Keratinocyte (primary cell): ENCODE data around the gene VPS8.

ENCODE experiments used
- CTCF ChIP-seq, 3 experiments: IDR thresholded peaks in 1 of 3; conservative IDR thresholded peaks in 1 of 3; optimal IDR thresholded peaks in 1 of 3; 2 replicates in 2 of 3; 3 replicates in 1 of 3; pipeline versions ENCODE3 to v1.5.1; 2011; ENCODE audit warnings: low read length in 3 of 3, mild to moderate bottlenecking in 3 of 3, moderate library complexity in 2 of 3, control low read depth in 1 of 3, inconsistent platforms in 1 of 3; ENCODE audit not compliant: insufficient read depth in 2 of 3; ENCODE audit errors: extremely low read depth in 1 of 3
- EZH2 ChIP-seq: IDR thresholded peaks from one replicate; pipeline ENCODE4 v1.6.1; 2012; ENCODE audit warnings: inconsistent platforms, mild to moderate bottlenecking, low read length, moderate library complexity

GRCh38 chr3:184814214-184814613, 2.2 kb downstream of the VPS8 start:
- TF ChIP-seq EZH2 (no peak), CTCF (optimal IDR thresholded peaks at IDR 0.05 in 1 of 3, IDR thresholded peaks at IDR 0.05 in 1 of 3, conservative IDR thresholded peaks at IDR 0.05 in 1 of 3; ENCODE audit: extremely low read depth in 1 of 3, insufficient read depth in 2 of 3, low read length in 3 of 3) (no peak)
